ENCODE results near the gene PMEL.
"Not testable (repeated sequence)": the region's sequence is repeated elsewhere in the genome, so short reads cannot be mapped to it uniquely, and the experiment has no call there.

Gene PMEL

GRCh38 chr12:55983232-55983842 is 17.5 kb upstream of the PMEL start:
- H2AFZ ChIP-seq (ENCODE audit: low read length): no peak overlapping the region
- H3K14ac ChIP-seq (ENCODE audit: low read length): no peak overlapping the region
- H3K4me2 ChIP-seq (ENCODE audit: insufficient read depth, low read length, poor library complexity, severe bottlenecking): no peak overlapping the region
- H2AK5ac ChIP-seq (ENCODE audit: low read depth, low read length): no peak overlapping the region
- H2BK15ac ChIP-seq (ENCODE audit: low read length): no peak overlapping the region
- no peaks in the 10 kb centered on the region for H3K4me1 ChIP-seq (ENCODE audit: control insufficient read depth in 2 of 2, insufficient read depth in 1 of 2, low read depth in 1 of 2, low read length in 2 of 2)
- H3K18ac ChIP-seq (ENCODE audit: low read length): no peak overlapping the region
- H4K8ac ChIP-seq (ENCODE audit: low read depth, low read length): no peak overlapping the region
- H3K4ac ChIP-seq (ENCODE audit: low read length): no peak overlapping the region
- H2BK5ac ChIP-seq (ENCODE audit: low read length): no peak overlapping the region
- no peaks in the 10 kb centered on the region for H3K9me3 ChIP-seq (replicated peaks in 1 of 2; ENCODE audit: control insufficient read depth in 2 of 2, insufficient read depth in 1 of 2, low read depth in 1 of 2, low read length in 2 of 2)
- WGBS, 2 donors (ENCODE audit: extremely low coverage in 2 of 2, insufficient read length in 2 of 2, insufficient replicate concordance in 1 of 2): no CpG with 5 or more reads among the region's 4 CpGs
- H3K9ac ChIP-seq (ENCODE audit: low read depth, low read length, poor library complexity): no peak overlapping the region
- no peaks in the 10 kb centered on the region for H3K27me3 ChIP-seq (ENCODE audit: control insufficient read depth in 3 of 3, insufficient read depth in 3 of 3, low read depth in 1 of 3, low read length in 3 of 3)
- H4K91ac ChIP-seq (ENCODE audit: low read depth, low read length, poor library complexity): no peak overlapping the region
- H2BK120ac ChIP-seq (ENCODE audit: low read depth, low read length): no peak overlapping the region
- no peak overlapping the region for H3K23ac ChIP-seq (ENCODE audit: low read depth, low read length, poor library complexity)
- H3K36me3 ChIP-seq (replicated peaks in 1 of 2; ENCODE audit: control insufficient read depth in 2 of 2, insufficient read depth in 2 of 2, low read length in 2 of 2): peaks cover 15 to 91% of the 10 kb centered on the region in 2 donors
- no peak overlapping the region for H2BK12ac ChIP-seq (ENCODE audit: low read length)
- no peak overlapping the region for H3K4me3 ChIP-seq (ENCODE audit: low read length in 2 of 2)
- DNase-seq (ENCODE audit: low spot score): no peak
- no peak overlapping the region for H3K27ac ChIP-seq (replicated peaks; ENCODE audit: low read length)
- peaks cover 2% of the 10 kb centered on the region for H3K79me1 ChIP-seq (ENCODE audit: low read depth, low read length)

- Histone ChIP-seq H3K9ac (ENCODE audit: low read depth, low read length, poor library complexity) (no peak overlapping the region), H3K4me3 (ENCODE audit: low read length in 2 of 2) (no peak overlapping the region), H3K36me3 (replicated peaks in 1 of 2; ENCODE audit: control insufficient read depth in 2 of 2, insufficient read depth in 2 of 2, low read length in 2 of 2) (peaks cover 16 to 89% of the 10 kb centered on the region in 2 donors), H2BK12ac (ENCODE audit: low read length) (no peak overlapping the region), H3K27me3 (ENCODE audit: control insufficient read depth in 3 of 3, insufficient read depth in 3 of 3, low read depth in 1 of 3, low read length in 3 of 3) (no peaks in the 10 kb centered on the region), H4K91ac (ENCODE audit: low read depth, low read length, poor library complexity) (no peak overlapping the region), H2AFZ (ENCODE audit: low read length) (no peak overlapping the region), H3K4ac (ENCODE audit: low read length) (no peak overlapping the region), H3K79me1 (ENCODE audit: low read depth, low read length) (peaks cover 4% of the 10 kb centered on the region), H3K23ac (ENCODE audit: low read depth, low read length, poor library complexity) (no peak overlapping the region), H3K4me2 (ENCODE audit: insufficient read depth, low read length, poor library complexity, severe bottlenecking) (no peak overlapping the region), H2BK5ac (ENCODE audit: low read length) (no peak overlapping the region), H3K18ac (ENCODE audit: low read length) (no peak overlapping the region), H2BK15ac (ENCODE audit: low read length) (no peak overlapping the region), H3K14ac (ENCODE audit: low read length) (no peak overlapping the region), H2AK5ac (ENCODE audit: low read depth, low read length) (no peak overlapping the region), H3K27ac (replicated peaks; ENCODE audit: low read length) (no peak overlapping the region), H2BK120ac (ENCODE audit: low read depth, low read length) (no peak overlapping the region), H3K9me3 (replicated peaks in 1 of 2; ENCODE audit: control insufficient read depth in 2 of 2, insufficient read depth in 1 of 2, low read depth in 1 of 2, low read length in 2 of 2) (no peaks in the 10 kb centered on the region), H4K8ac (ENCODE audit: low read depth, low read length) (no peak overlapping the region), H3K4me1 (ENCODE audit: control insufficient read depth in 2 of 2, insufficient read depth in 1 of 2, low read depth in 1 of 2, low read length in 2 of 2) (no peaks in the 10 kb centered on the region)
- no CpG with 5 or more reads among the region's 3 CpGs for WGBS, 2 donors (ENCODE audit: extremely low coverage in 2 of 2, insufficient read length in 2 of 2, insufficient replicate concordance in 1 of 2)
- DNase-seq (ENCODE audit: low spot score): no peak
Measured at GRCh38 chr12:55982319-55982936, 16.6 kb upstream of the PMEL start.

GRCh38 chr12:55981882-55982281 is 16.0 kb upstream of the PMEL start:
- not testable (repeated sequence) for H4K8ac ChIP-seq (ENCODE audit: low read depth, low read length); H3K9me3 ChIP-seq (replicated peaks in 1 of 2; ENCODE audit: control insufficient read depth in 2 of 2, insufficient read depth in 1 of 2, low read depth in 1 of 2, low read length in 2 of 2); DNase-seq (ENCODE audit: low spot score); H2BK15ac ChIP-seq (ENCODE audit: low read length); H3K79me1 ChIP-seq (ENCODE audit: low read depth, low read length); H3K14ac ChIP-seq (ENCODE audit: low read length); H2AK5ac ChIP-seq (ENCODE audit: low read depth, low read length); H3K4me2 ChIP-seq (ENCODE audit: insufficient read depth, low read length, poor library complexity, severe bottlenecking); H3K23ac ChIP-seq (ENCODE audit: low read depth, low read length, poor library complexity); H4K91ac ChIP-seq (ENCODE audit: low read depth, low read length, poor library complexity); H2BK12ac ChIP-seq (ENCODE audit: low read length); H2BK120ac ChIP-seq (ENCODE audit: low read depth, low read length); H3K27me3 ChIP-seq (ENCODE audit: control insufficient read depth in 3 of 3, insufficient read depth in 3 of 3, low read depth in 1 of 3, low read length in 3 of 3); H2BK5ac ChIP-seq (ENCODE audit: low read length); H3K4ac ChIP-seq (ENCODE audit: low read length); H3K9ac ChIP-seq (ENCODE audit: low read depth, low read length, poor library complexity); H3K4me1 ChIP-seq (ENCODE audit: control insufficient read depth in 2 of 2, insufficient read depth in 1 of 2, low read depth in 1 of 2, low read length in 2 of 2); H2AFZ ChIP-seq (ENCODE audit: low read length); H3K4me3 ChIP-seq (ENCODE audit: low read length in 2 of 2); H3K27ac ChIP-seq (replicated peaks; ENCODE audit: low read length); H3K18ac ChIP-seq (ENCODE audit: low read length)
- peaks cover 14 to 89% of the 10 kb centered on the region in 2 donors for H3K36me3 ChIP-seq (replicated peaks in 1 of 2; ENCODE audit: control insufficient read depth in 2 of 2, insufficient read depth in 2 of 2, low read length in 2 of 2)
- no CpG with 5 or more reads among the region's 5 CpGs for WGBS, 2 donors (ENCODE audit: extremely low coverage in 2 of 2, insufficient read length in 2 of 2, insufficient replicate concordance in 1 of 2)

DNA sequence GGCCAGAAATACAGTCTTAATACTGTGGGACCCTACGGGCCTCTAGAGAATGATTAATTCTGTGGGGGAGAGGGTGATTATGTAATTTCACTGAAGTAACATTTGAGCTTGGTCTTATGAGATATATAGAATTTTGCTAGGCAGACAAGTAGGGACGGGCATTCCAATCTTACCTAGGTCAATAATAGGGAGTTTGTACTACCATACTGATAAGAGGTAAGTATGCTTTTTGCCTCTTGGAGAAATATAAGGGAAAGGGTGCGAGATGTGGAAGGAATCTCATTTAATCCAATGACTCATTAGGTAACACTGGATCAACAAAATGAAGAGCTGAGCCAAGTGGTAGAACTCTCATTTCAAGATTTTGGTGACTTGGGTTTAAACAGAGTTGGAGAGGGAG is 13.2 kb upstream of the PMEL start:
- H2BK5ac ChIP-seq (ENCODE audit: low read length): no peak overlapping the region
- no peak for DNase-seq (ENCODE audit: low spot score)
- no peak overlapping the region for H3K18ac ChIP-seq (ENCODE audit: low read length)
- no peak overlapping the region for H3K14ac ChIP-seq (ENCODE audit: low read length)
- H3K4me1 ChIP-seq (ENCODE audit: control insufficient read depth in 2 of 2, insufficient read depth in 1 of 2, low read depth in 1 of 2, low read length in 2 of 2): peaks cover 0 to 1% of the 10 kb centered on the region in 2 donors
- H3K27ac ChIP-seq (replicated peaks; ENCODE audit: low read length): no peak overlapping the region
- H3K4me3 ChIP-seq (ENCODE audit: low read length in 2 of 2): no peak overlapping the region
- H2BK120ac ChIP-seq (ENCODE audit: low read depth, low read length): no peak overlapping the region
- H4K8ac ChIP-seq (ENCODE audit: low read depth, low read length): no peak overlapping the region
- no peak overlapping the region for H3K23ac ChIP-seq (ENCODE audit: low read depth, low read length, poor library complexity)
- no peak overlapping the region for H4K91ac ChIP-seq (ENCODE audit: low read depth, low read length, poor library complexity)
- H2BK15ac ChIP-seq (ENCODE audit: low read length): no peak overlapping the region
- H3K36me3 ChIP-seq (replicated peaks in 1 of 2; ENCODE audit: control insufficient read depth in 2 of 2, insufficient read depth in 2 of 2, low read length in 2 of 2): peaks cover 13 to 78% of the 10 kb centered on the region in 2 donors
- no peak overlapping the region for H3K4me2 ChIP-seq (ENCODE audit: insufficient read depth, low read length, poor library complexity, severe bottlenecking)
- H3K9me3 ChIP-seq (replicated peaks in 1 of 2; ENCODE audit: control insufficient read depth in 2 of 2, insufficient read depth in 1 of 2, low read depth in 1 of 2, low read length in 2 of 2): no peaks in the 10 kb centered on the region
- H3K27me3 ChIP-seq (ENCODE audit: control insufficient read depth in 3 of 3, insufficient read depth in 3 of 3, low read depth in 1 of 3, low read length in 3 of 3): no peaks in the 10 kb centered on the region
- H2AFZ ChIP-seq (ENCODE audit: low read length): no peak overlapping the region
- no peak overlapping the region for H3K4ac ChIP-seq (ENCODE audit: low read length)
- H3K79me1 ChIP-seq (ENCODE audit: low read depth, low read length): peaks cover 9% of the 10 kb centered on the region
- H3K9ac ChIP-seq (ENCODE audit: low read depth, low read length, poor library complexity): no peak overlapping the region
- whole genome bisulfite sequencing, 2 donors (ENCODE audit: extremely low coverage in 2 of 2, insufficient read length in 2 of 2, insufficient replicate concordance in 1 of 2): no CpG with 5 or more reads among the region's 3 CpGs
- no peak overlapping the region for H2AK5ac ChIP-seq (ENCODE audit: low read depth, low read length)
- H2BK12ac ChIP-seq (ENCODE audit: low read length): no peak overlapping the region
